GM23248 (cell line): Measurements from ENCODE around the gene SGMS1.

Source experiments
- EZH2 ChIP-seq: fragments of 200-600 bp; sonication (generic); IDR thresholded peaks from 2 replicates; pipeline ENCODE4 v1.6.1; 2018; ENCODE audit warnings: antibody characterized with exemption, mild to moderate bottlenecking; ENCODE audit not compliant: insufficient read depth, poor library complexity, severe bottlenecking
- EZH2phosphoT487 ChIP-seq: fragments of 200-600 bp; sonication (generic); IDR thresholded peaks from 2 replicates; pipeline ENCODE4 v1.6.1; 2018; ENCODE audit warnings: antibody characterized with exemption, moderate library complexity, mild to moderate bottlenecking, low read depth; ENCODE audit not compliant: insufficient read depth

DNA sequence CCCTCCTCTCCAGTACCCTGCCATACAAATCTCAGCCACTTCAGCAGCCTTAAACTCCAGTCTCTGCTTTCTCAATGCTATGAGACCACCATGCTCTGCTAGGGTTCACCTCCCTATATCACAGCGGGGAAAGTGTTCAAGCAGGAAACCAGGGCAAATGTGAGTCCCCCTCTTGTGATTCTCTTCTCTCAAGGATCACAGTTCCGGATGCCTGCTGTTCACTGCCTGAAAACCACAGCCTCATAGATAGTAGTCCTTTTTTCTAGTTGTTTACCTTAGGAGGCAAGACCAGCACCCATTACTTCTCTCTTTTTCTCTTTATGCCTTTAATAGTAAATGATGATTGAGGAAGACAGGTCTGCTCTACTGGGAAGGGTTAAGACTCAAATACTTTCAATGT is 100.8 kb downstream of the SGMS1 start:
- no peak for TF ChIP-seq EZH2phosphoT487
- no peak for TF ChIP-seq EZH2
